Adrenal gland (tissue), 5 donors: Measurements from ENCODE around the gene MALRD1.

Experiments used
- POLR2A ChIP-seq, 2 donors: fragments of 450-650 bp; IDR thresholded peaks; one replicate each; pipeline ENCODE4 v1.6.1; 2017; ENCODE audit warnings: antibody characterized with exemption in 2 of 2, mild to moderate bottlenecking in 2 of 2, moderate library complexity in 1 of 2
- TF ChIP-seq, protein P1 (sequence below), 6 experiments: fragments of 450-650 bp in 4 of 6; fragments of 200-600 bp in 2 of 6; sonication (generic) in 1 of 6; IDR thresholded peaks; 1 replicate in 5 of 6; 2 replicates in 1 of 6; pipeline versions ENCODE4 v1.5.1 to v1.8.0; 2016 to 2021; ENCODE audit warnings: antibody characterized with exemption in 6 of 6, mild to moderate bottlenecking in 2 of 6, moderate library complexity in 1 of 6
- donor health status: DM: no; HTN: no; CAD: no.

DNA sequence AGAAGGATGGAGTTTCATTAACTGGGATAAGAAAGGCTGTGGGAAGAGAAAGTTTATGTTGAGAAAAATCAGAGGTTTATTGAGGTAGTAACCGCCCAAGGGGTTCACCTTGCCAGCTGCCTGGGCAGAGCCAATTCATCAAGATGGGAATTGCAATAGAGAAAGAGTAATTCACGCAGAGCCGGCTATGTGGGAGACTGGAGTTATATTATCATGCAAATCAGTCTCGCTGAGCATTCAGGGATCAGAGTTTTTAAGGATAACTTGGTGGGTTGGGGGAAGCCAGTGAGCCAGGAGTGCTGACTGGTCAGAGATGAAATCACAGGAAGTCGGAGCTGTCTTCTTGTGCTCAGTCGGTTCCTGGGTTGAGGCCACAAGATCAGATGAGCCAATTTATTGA, 70.6 kb downstream of the MALRD1 start:
- TF ChIP-seq, protein P1, sequence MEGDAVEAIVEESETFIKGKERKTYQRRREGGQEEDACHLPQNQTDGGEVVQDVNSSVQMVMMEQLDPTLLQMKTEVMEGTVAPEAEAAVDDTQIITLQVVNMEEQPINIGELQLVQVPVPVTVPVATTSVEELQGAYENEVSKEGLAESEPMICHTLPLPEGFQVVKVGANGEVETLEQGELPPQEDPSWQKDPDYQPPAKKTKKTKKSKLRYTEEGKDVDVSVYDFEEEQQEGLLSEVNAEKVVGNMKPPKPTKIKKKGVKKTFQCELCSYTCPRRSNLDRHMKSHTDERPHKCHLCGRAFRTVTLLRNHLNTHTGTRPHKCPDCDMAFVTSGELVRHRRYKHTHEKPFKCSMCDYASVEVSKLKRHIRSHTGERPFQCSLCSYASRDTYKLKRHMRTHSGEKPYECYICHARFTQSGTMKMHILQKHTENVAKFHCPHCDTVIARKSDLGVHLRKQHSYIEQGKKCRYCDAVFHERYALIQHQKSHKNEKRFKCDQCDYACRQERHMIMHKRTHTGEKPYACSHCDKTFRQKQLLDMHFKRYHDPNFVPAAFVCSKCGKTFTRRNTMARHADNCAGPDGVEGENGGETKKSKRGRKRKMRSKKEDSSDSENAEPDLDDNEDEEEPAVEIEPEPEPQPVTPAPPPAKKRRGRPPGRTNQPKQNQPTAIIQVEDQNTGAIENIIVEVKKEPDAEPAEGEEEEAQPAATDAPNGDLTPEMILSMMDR (IDR thresholded peaks at IDR 0.05): no peak
- no peak for TF ChIP-seq POLR2A (IDR thresholded peaks at IDR 0.05)
